GM18951 (cell line): Measurements from ENCODE around the gene STS.

ENCODE experiments used
- POLR2A ChIP-seq: IDR thresholded peaks from 4 replicates; pipeline ENCODE4 v1.6.1; 2011; ENCODE audit warnings: mild to moderate bottlenecking; ENCODE audit not compliant: insufficient read length, insufficient read depth; ENCODE audit errors: extremely low read depth
- in situ Hi-C: fragments of 300-500 bp; cut with MboI; formaldehyde crosslinking; loops from one replicate; pipeline ENCODE4 v1.12.0; 2022; ENCODE audit warnings: low sequenced_read_pairs, mixed read lengths, inconsistent platforms; ENCODE audit not compliant: unreplicated experiment

The STS gene

GRCh38 chrX:7119950-7120877 is 27.3 kb upstream of the STS start:
- in situ Hi-C loops, result no loop called here
- TF ChIP-seq POLR2A, result no peak

- in situ Hi-C loops, result no loop called here
- TF ChIP-seq POLR2A, result no peak
These were observed 26.7 kb upstream of the STS start for GRCh38 chrX:7120878-7121219.

- no peak for TF ChIP-seq POLR2A
These were observed 20.5 kb upstream of the STS start for GRCh38 chrX:7127056-7127455.

GRCh38 chrX:7131621-7132020 is 15.9 kb upstream of the STS start:
- TF ChIP-seq POLR2A, result no peak
- in situ Hi-C loops, result no loop called here

More at GRCh38 chrX:7127056-7127455, 20.5 kb upstream of the STS start:
- in situ Hi-C loops, result no loop called here

GRCh38 chrX:7132335-7133049 is 15.0 kb upstream of the STS start:
- in situ Hi-C loops, result no loop called here
- no peak for TF ChIP-seq POLR2A

- in situ Hi-C loops, result no loop called here
- TF ChIP-seq POLR2A, result no peak
These were observed 14.5 kb upstream of the STS start for GRCh38 chrX:7133050-7133440.

- in situ Hi-C loops, result no loop called here
- no peak for TF ChIP-seq POLR2A
These were observed 12.5 kb upstream of the STS start for GRCh38 chrX:7134981-7135380.

- in situ Hi-C loops, result no loop called here
- TF ChIP-seq POLR2A, result no peak
These were observed 8.1 kb upstream of the STS start for GRCh38 chrX:7139202-7140081.

GRCh38 chrX:7143076-7143475 is 4.4 kb upstream of the STS start:
- TF ChIP-seq POLR2A, result no peak
- in situ Hi-C loops, result no loop called here

GRCh38 chrX:7143941-7144525 is 3.5 kb upstream of the STS start:
- in situ Hi-C loops, result no loop called here
- no peak for TF ChIP-seq POLR2A

GRCh38 chrX:7145454-7145853 is 2.1 kb upstream of the STS start:
- no peak for TF ChIP-seq POLR2A
- in situ Hi-C loops, result no loop called here

- in situ Hi-C loops, result no loop called here
- TF ChIP-seq POLR2A, result no peak
These were observed 1.4 kb upstream of the STS start for GRCh38 chrX:7146020-7146702.
